ENCODE data around the gene OCA2.

The OCA2 gene

GRCh38 chr15:27951191-27951890, 147.8 kb downstream of the OCA2 start:
- no peaks in the 10 kb centered on the region for H3K27me3 ChIP-seq (ENCODE audit: low read depth, low read length)

GRCh38 chr15:27949089-27949488, 150.0 kb downstream of the OCA2 start:
- Histone ChIP-seq H3K36me3 (replicated peaks; ENCODE audit: low read depth, low read length) (no peaks in the 10 kb centered on the region), H3K4me1 (ENCODE audit: low read length) (no peaks in the 10 kb centered on the region), H3K9me3 (ENCODE audit: insufficient read depth, low read length) (no peaks in the 10 kb centered on the region), H3K27ac (ENCODE audit: low read length) (no peak overlapping the region), H3K4me3 (ENCODE audit: low read length) (no peak overlapping the region), H2AFZ (ENCODE audit: low read depth, low read length) (no peak overlapping the region), H3K9ac (ENCODE audit: low read length) (no peak overlapping the region), H4K20me1 (ENCODE audit: insufficient read depth, low read length) (no peaks in the 10 kb centered on the region), H3K4me2 (ENCODE audit: low read length) (no peak overlapping the region), H3K79me2 (ENCODE audit: low read length) (no peaks in the 10 kb centered on the region), H3K27me3 (ENCODE audit: low read depth, low read length) (no peaks in the 10 kb centered on the region)
- TF ChIP-seq EZH2phosphoT487 (IDR thresholded peaks at IDR 0.05; ENCODE audit: low read depth) (no peak), CTCF (IDR thresholded peaks at IDR 0.05; ENCODE audit: low read depth, low read length) (no peak)

More at GRCh38 chr15:27951191-27951890, 147.8 kb downstream of the OCA2 start:
- H3K4me2 ChIP-seq (ENCODE audit: low read length) = no peak overlapping the region
- TF ChIP-seq EZH2phosphoT487 (IDR thresholded peaks at IDR 0.05; ENCODE audit: low read depth) (no peak), CTCF (IDR thresholded peaks at IDR 0.05; ENCODE audit: low read depth, low read length) (no peak)
- H3K4me3 ChIP-seq (ENCODE audit: low read length) = no peak overlapping the region
- H3K79me2 ChIP-seq (ENCODE audit: low read length) = no peaks in the 10 kb centered on the region
- H3K4me1 ChIP-seq (ENCODE audit: low read length) = no peaks in the 10 kb centered on the region
- no peak overlapping the region for H2AFZ ChIP-seq (ENCODE audit: low read depth, low read length)
- H3K36me3 ChIP-seq (replicated peaks; ENCODE audit: low read depth, low read length) = no peaks in the 10 kb centered on the region
- no peaks in the 10 kb centered on the region for H4K20me1 ChIP-seq (ENCODE audit: insufficient read depth, low read length)
- H3K9me3 ChIP-seq (ENCODE audit: insufficient read depth, low read length) = no peaks in the 10 kb centered on the region
- H3K27ac ChIP-seq (ENCODE audit: low read length) = no peak overlapping the region
- H3K9ac ChIP-seq (ENCODE audit: low read length) = no peak overlapping the region

GRCh38 chr15:27939246-27939645, 159.9 kb downstream of the OCA2 start:
- no peaks in the 10 kb centered on the region for H3K4me1 ChIP-seq (ENCODE audit: low read length)
- H3K36me3 ChIP-seq (replicated peaks; ENCODE audit: low read depth, low read length) = no peaks in the 10 kb centered on the region
- TF ChIP-seq EZH2phosphoT487 (IDR thresholded peaks at IDR 0.05; ENCODE audit: low read depth) (no peak), CTCF (IDR thresholded peaks at IDR 0.05; ENCODE audit: low read depth, low read length) (no peak)
- H3K27ac ChIP-seq (ENCODE audit: low read length) = no peak overlapping the region
- no peak overlapping the region for H3K9ac ChIP-seq (ENCODE audit: low read length)
- H3K4me2 ChIP-seq (ENCODE audit: low read length) = no peak overlapping the region
- H3K79me2 ChIP-seq (ENCODE audit: low read length) = no peaks in the 10 kb centered on the region
- H3K9me3 ChIP-seq (ENCODE audit: insufficient read depth, low read length) = no peaks in the 10 kb centered on the region
- H3K4me3 ChIP-seq (ENCODE audit: low read length) = no peak overlapping the region
- no peaks in the 10 kb centered on the region for H4K20me1 ChIP-seq (ENCODE audit: insufficient read depth, low read length)
- H2AFZ ChIP-seq (ENCODE audit: low read depth, low read length) = no peak overlapping the region
- H3K27me3 ChIP-seq (ENCODE audit: low read depth, low read length) = no peaks in the 10 kb centered on the region

- no peaks in the 10 kb centered on the region for H4K20me1 ChIP-seq (ENCODE audit: insufficient read depth, low read length)
- H2AFZ ChIP-seq (ENCODE audit: low read depth, low read length) = no peak overlapping the region
- no peak overlapping the region for H3K27ac ChIP-seq (ENCODE audit: low read length)
- no peaks in the 10 kb centered on the region for H3K9me3 ChIP-seq (ENCODE audit: insufficient read depth, low read length)
- H3K9ac ChIP-seq (ENCODE audit: low read length) = no peak overlapping the region
- H3K79me2 ChIP-seq (ENCODE audit: low read length) = no peaks in the 10 kb centered on the region
- no peaks in the 10 kb centered on the region for H3K27me3 ChIP-seq (ENCODE audit: low read depth, low read length)
- TF ChIP-seq EZH2phosphoT487 (IDR thresholded peaks at IDR 0.05; ENCODE audit: low read depth) (no peak), CTCF (IDR thresholded peaks at IDR 0.05; ENCODE audit: low read depth, low read length) (no peak)
- no peaks in the 10 kb centered on the region for H3K4me1 ChIP-seq (ENCODE audit: low read length)
- no peaks in the 10 kb centered on the region for H3K36me3 ChIP-seq (replicated peaks; ENCODE audit: low read depth, low read length)
- no peak overlapping the region for H3K4me2 ChIP-seq (ENCODE audit: low read length)
- H3K4me3 ChIP-seq (ENCODE audit: low read length) = no peak overlapping the region
Observed at GRCh38 chr15:27937851-27938250, 161.3 kb downstream of the OCA2 start.
